ENCODE data around the gene ZNF106. TPM values are rescaled to one million over a fixed set of nuclear protein-coding genes. Genes with fewer than 3 reads are reported as not detected.

The ZNF106 gene
- total and polyA plus RNA-seq, 2 of the 4 experiments (the other 2 are of a cell fraction) = 19.2 to 87.5 TPM

GRCh38 chr15:42408178-42408577 lies 82.8 kb downstream of the ZNF106 start:
- no peak overlapping the region for H3K27ac ChIP-seq (ENCODE audit: insufficient read depth, low read length)
- no peak overlapping the region for H2BK120ac ChIP-seq (ENCODE audit: low read depth, low read length)
- in situ Hi-C loops (cut with MboI; ENCODE audit: low sequenced_read_pairs) = no loop called here
- H3K18ac ChIP-seq (ENCODE audit: low read depth, low read length) = no peak overlapping the region
- no peak overlapping the region for H3K56ac ChIP-seq (ENCODE audit: extremely low read depth, insufficient read depth, low read length)
- no peak overlapping the region for H2BK5ac ChIP-seq (ENCODE audit: low read depth, low read length, poor library complexity, severe bottlenecking)
- no peak overlapping the region for H2BK20ac ChIP-seq (ENCODE audit: low read depth, low read length)
- no peak overlapping the region for H2AFZ ChIP-seq (replicated peaks; ENCODE audit: low read length, poor library complexity)
- H3K9me1 ChIP-seq (ENCODE audit: insufficient read depth, low read length) = peaks cover 15% of the 10 kb centered on the region
- ChIA-PET POLR2A (ENCODE audit: unreplicated experiment) (no interaction called here), CTCF (no interaction called here)
- H2AK5ac ChIP-seq (ENCODE audit: low read depth, low read length) = no peak overlapping the region
- H3K79me1 ChIP-seq (ENCODE audit: low read depth in 1 of 2, low read length in 2 of 2) = no peaks in the 10 kb centered on the region
- H4K91ac ChIP-seq (ENCODE audit: insufficient read depth, low read depth, low read length) = no peak overlapping the region
- H3K9ac ChIP-seq (ENCODE audit: low read depth, low read length) = no peak overlapping the region
- H3K4me2 ChIP-seq (ENCODE audit: low read depth, low read length) = no peak overlapping the region
- H3K4ac ChIP-seq (ENCODE audit: low read depth, low read length) = no peak overlapping the region
- no peak overlapping the region for H4K8ac ChIP-seq (ENCODE audit: low read depth in 2 of 2, low read length in 2 of 2)
- no peak overlapping the region for H2AK9ac ChIP-seq (replicated peaks; ENCODE audit: low read depth, low read length, poor library complexity)
- 100% methylated on average over 2 of the region's 4 CpGs; no CpG with 5 or more reads in 1 of the 2 experiments for WGBS, 2 experiments (ENCODE audit: extremely low coverage in 2 of 2, insufficient read length in 1 of 2)
- no peak overlapping the region for H3K14ac ChIP-seq (replicated peaks; ENCODE audit: low read depth, low read length)
- H3K9me3 ChIP-seq (ENCODE audit: control insufficient read depth, insufficient read depth, low read length) = no peaks in the 10 kb centered on the region
- dilution Hi-C loops (cut with HindIII; ENCODE audit: low sequenced_read_pairs, unreplicated experiment) = no loop called here
- no peaks in the 10 kb centered on the region for H3K4me1 ChIP-seq (ENCODE audit: control insufficient read depth, insufficient read depth, low read length)
- no peak overlapping the region for H2BK15ac ChIP-seq (ENCODE audit: low read depth, low read length)
- H4K20me1 ChIP-seq (ENCODE audit: insufficient read depth, low read length) = no peaks in the 10 kb centered on the region
- H3K27me3 ChIP-seq (ENCODE audit: control insufficient read depth, insufficient read depth, low read length) = no peaks in the 10 kb centered on the region
- no peak overlapping the region for H3K23ac ChIP-seq (ENCODE audit: low read depth, low read length)
- no peak for TF ChIP-seq CTCF (conservative IDR thresholded peaks at IDR 0.05; ENCODE audit: low read depth, low read length)
- no peak for TF ChIP-seq BHLHE40 (IDR thresholded peaks at IDR 0.05; ENCODE audit: low read depth, low read length)
- TF ChIP-seq RCOR1 (IDR thresholded peaks at IDR 0.05; ENCODE audit: insufficient replicate concordance, low read length) = no peak
- TF ChIP-seq, protein P1, sequence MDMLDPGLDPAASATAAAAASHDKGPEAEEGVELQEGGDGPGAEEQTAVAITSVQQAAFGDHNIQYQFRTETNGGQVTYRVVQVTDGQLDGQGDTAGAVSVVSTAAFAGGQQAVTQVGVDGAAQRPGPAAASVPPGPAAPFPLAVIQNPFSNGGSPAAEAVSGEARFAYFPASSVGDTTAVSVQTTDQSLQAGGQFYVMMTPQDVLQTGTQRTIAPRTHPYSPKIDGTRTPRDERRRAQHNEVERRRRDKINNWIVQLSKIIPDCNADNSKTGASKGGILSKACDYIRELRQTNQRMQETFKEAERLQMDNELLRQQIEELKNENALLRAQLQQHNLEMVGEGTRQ (IDR thresholded peaks at IDR 0.05; ENCODE audit: low read depth, low read length) = no peak
- no peak for TF ChIP-seq RFX5 (IDR thresholded peaks at IDR 0.05; ENCODE audit: low read depth, low read length)
- TF ChIP-seq MXI1 (IDR thresholded peaks at IDR 0.05; ENCODE audit: borderline replicate concordance, low read depth, low read length) = no peak
- no peak for TF ChIP-seq MAZ (IDR thresholded peaks at IDR 0.05; ENCODE audit: borderline replicate concordance, low read depth, low read length)
- no peak for TF ChIP-seq FOS (IDR thresholded peaks at IDR 0.05; ENCODE audit: low read depth, low read length)
- TF ChIP-seq CHD1 (IDR thresholded peaks at IDR 0.05; ENCODE audit: low read depth, low read length) = no peak
- no peak for TF ChIP-seq MAFK (IDR thresholded peaks at IDR 0.05; ENCODE audit: low read depth, low read length)
- TF ChIP-seq CEBPB (IDR thresholded peaks at IDR 0.05; ENCODE audit: low read depth, low read length) = no peak
- no peak overlapping the region for H4K5ac ChIP-seq (ENCODE audit: low read depth, low read length)
- DNase-seq = no peak
- intact Hi-C loops (cut with micrococcal nuclease) = no loop called here
- BruUV-seq (replicated peaks) = no TSS peak
- no peak for ATAC-seq (ENCODE audit: low read depth)
- H3K36me3 ChIP-seq (ENCODE audit: control insufficient read depth, insufficient read depth, low read length) = peaks cover 14% of the 10 kb centered on the region
- H3K4me3 ChIP-seq (ENCODE audit: insufficient read depth, low read depth, low read length) = no peak overlapping the region
